H1 (cell line): ENCODE measurements around the gene MORC3. TPM values are rescaled to one million over a fixed set of nuclear protein-coding genes. Genes with fewer than 3 reads are reported as not detected.

Experiments used
- ASH2L ChIP-seq: fragments of 200-600, 300-600 bp; sonication (generic); IDR thresholded peaks from one replicate; pipeline ENCODE4 v1.7.1; 2017; ENCODE audit warnings: low read length
- ATF2 ChIP-seq: IDR thresholded peaks from 2 replicates; pipeline ENCODE4 v1.6.1; 2012; ENCODE audit warnings: low read length, inconsistent platforms
- ATF3 ChIP-seq: IDR thresholded peaks from 2 replicates; pipeline ENCODE4 v1.6.1; 2011; ENCODE audit warnings: low read depth, mild to moderate bottlenecking, low read length; ENCODE audit not compliant: insufficient read depth
- BACH1 ChIP-seq: IDR thresholded peaks from 2 replicates; pipeline ENCODE4 v1.6.1; 2012; ENCODE audit warnings: low read length, improper control_type of control experiment
- BRCA1 ChIP-seq: IDR thresholded peaks from 2 replicates; pipeline ENCODE4 v1.6.1; 2012; ENCODE audit warnings: low read depth, low read length, improper control_type of control experiment
- CBX8 ChIP-seq: fragments of 300-800, 300-1000 bp; sonication (generic); IDR thresholded peaks from 2 replicates; pipeline ENCODE4 v1.7.1; 2016; ENCODE audit warnings: low read depth, low read length, borderline replicate concordance
- E2F6 ChIP-seq: IDR thresholded peaks from 2 replicates; pipeline ENCODE4 v1.6.1; 2012; ENCODE audit warnings: inconsistent platforms
- EGR1 ChIP-seq: IDR thresholded peaks from 2 replicates; pipeline ENCODE4 v1.6.1; 2011; ENCODE audit warnings: low read depth, low read length, borderline replicate concordance
- GABPA ChIP-seq: IDR thresholded peaks from 2 replicates; pipeline ENCODE4 v1.6.1; 2011; ENCODE audit warnings: mild to moderate bottlenecking, low read length, moderate library complexity, borderline replicate concordance; ENCODE audit not compliant: insufficient read depth
- HDAC6 ChIP-seq: IDR thresholded peaks from one replicate; pipeline ENCODE4 v1.7.1; 2012; ENCODE audit warnings: low read depth, mild to moderate bottlenecking, inconsistent platforms, low read length, moderate library complexity
- KDM4A ChIP-seq: IDR thresholded peaks from one replicate; pipeline ENCODE4 v1.7.1; 2012; ENCODE audit warnings: low read depth, mild to moderate bottlenecking, moderate library complexity, low read length, inconsistent platforms; ENCODE audit not compliant: severe bottlenecking
- MAFK ChIP-seq: IDR thresholded peaks from 2 replicates; pipeline ENCODE4 v1.6.1; 2012; ENCODE audit warnings: low read depth, mild to moderate bottlenecking, improper control_type of control experiment, low read length
- NANOG ChIP-seq: IDR thresholded peaks from 2 replicates; pipeline ENCODE4 v1.6.1; 2011; ENCODE audit warnings: low read length, low read depth, mild to moderate bottlenecking, inconsistent platforms; ENCODE audit not compliant: insufficient read depth, poor library complexity, severe bottlenecking
- NRF1 ChIP-seq: IDR thresholded peaks from 2 replicates; pipeline ENCODE4 v1.6.1; 2011; ENCODE audit warnings: mild to moderate bottlenecking, low read depth, low read length, improper control_type of control experiment
- POU5F1 ChIP-seq: IDR thresholded peaks from 2 replicates; pipeline ENCODE4 v1.6.1; 2011; ENCODE audit warnings: low read depth, mild to moderate bottlenecking, low read length, moderate library complexity
- RNF2 ChIP-seq: fragments of 200-900, 300-1000 bp; sonication (generic); IDR thresholded peaks from 2 replicates; pipeline ENCODE4 v1.7.1; 2016; ENCODE audit warnings: borderline replicate concordance, low read depth, mild to moderate bottlenecking, antibody characterized with exemption, low read length; ENCODE audit not compliant: poor library complexity, severe bottlenecking; ENCODE audit errors: missing control alignments
- SIN3A ChIP-seq, 2 experiments: IDR thresholded peaks in 1 of 2; conservative IDR thresholded peaks in 1 of 2; 2 replicates each; pipeline ENCODE4 v1.6.1; 2011 to 2012; ENCODE audit warnings: low read length in 2 of 2, improper control_type of control experiment in 1 of 2, low read depth in 1 of 2, mild to moderate bottlenecking in 1 of 2
- SIX5 ChIP-seq: IDR thresholded peaks from 2 replicates; pipeline ENCODE4 v1.6.1; 2011; ENCODE audit warnings: mild to moderate bottlenecking, low read depth, low read length
- SP4 ChIP-seq: IDR thresholded peaks from 2 replicates; pipeline ENCODE4 v1.6.1; 2012; ENCODE audit warnings: low read length, inconsistent platforms
- USF2 ChIP-seq: IDR thresholded peaks from 2 replicates; pipeline ENCODE4 v1.6.1; 2011; ENCODE audit warnings: low read length, improper control_type of control experiment
- polyA plus RNA-seq, 7 experiments: library from polyadenylated mRNA; depleted of rRNA in 3 of 7; stranded (reverse) in 5 of 7; unstranded in 2 of 7; fragments of >200 nt in 5 of 7; fragments of 200-250 nt in 2 of 7; gene quantifications; 1 replicate in 5 of 7; 2 replicates in 1 of 7; 4 replicates in 1 of 7; pipeline versions ENCODE4 v1.2.1 to v1.2.3, GENCODE V29; 2011 to 2013; ENCODE audit warnings: missing spikeins in 2 of 7, mixed read lengths in 2 of 7
- total RNA-seq: library from RNA; stranded (reverse); fragmentation: NEBNext Ultra II Directional; extraction: Animal tissue kit (Norgen Biotek cat#: 25700); gene quantifications from 2 replicates; pipeline ENCODE4 v1.2.1, GENCODE V29; 2021

MORC3 gene
- total and polyA plus RNA-seq, 2 of the 8 experiments (the other 6 are each of a cell fraction or from before 2014, with no cell fraction given): 5.0 to 20.4 TPM

GRCh38 chr21:36319767-36320420, at the start of gene MORC3 (continued):
- TF ChIP-seq E2F6 (peak; percentile 75), ATF3 (no peak), EGR1 (no peak), RNF2 (no peak), CBX8 (no peak), ASH2L (peak; percentile 4), POU5F1 (no peak), MAFK (no peak), SIN3A (conservative IDR thresholded peaks at IDR 0.05 in 1 of 2, IDR thresholded peaks at IDR 0.05 in 1 of 2; ENCODE audit: low read depth in 1 of 2, low read length in 2 of 2) (no peak; a peak in 1 of 4 replicates), ATF2 (no peak), SIX5 (no peak), NANOG (no peak), HDAC6 (no peak), BRCA1 (no peak; the same call in 1 of the 2 replicates), USF2 (no peak), GABPA (peak; percentile 89; the same call in 1 of the 2 replicates), NRF1 (peak; percentile 77), SP4 (peak; percentile 95), KDM4A (no peak), BACH1 (no peak)
